GM18498 (cell line): ENCODE results near the gene ZNF646.
A peak's percentile ranks its signal among the peaks of the same experiment; 100 is the strongest.

ENCODE experiments used
- ATAC-seq: cut with Tn5 transposase; IDR thresholded peaks from one replicate; pipeline ENCODE4 v1.9.1; 2021; ENCODE audit warnings: mild to moderate bottlenecking, moderate library complexity; ENCODE audit not compliant: unreplicated experiment

Gene ZNF646

DNA sequence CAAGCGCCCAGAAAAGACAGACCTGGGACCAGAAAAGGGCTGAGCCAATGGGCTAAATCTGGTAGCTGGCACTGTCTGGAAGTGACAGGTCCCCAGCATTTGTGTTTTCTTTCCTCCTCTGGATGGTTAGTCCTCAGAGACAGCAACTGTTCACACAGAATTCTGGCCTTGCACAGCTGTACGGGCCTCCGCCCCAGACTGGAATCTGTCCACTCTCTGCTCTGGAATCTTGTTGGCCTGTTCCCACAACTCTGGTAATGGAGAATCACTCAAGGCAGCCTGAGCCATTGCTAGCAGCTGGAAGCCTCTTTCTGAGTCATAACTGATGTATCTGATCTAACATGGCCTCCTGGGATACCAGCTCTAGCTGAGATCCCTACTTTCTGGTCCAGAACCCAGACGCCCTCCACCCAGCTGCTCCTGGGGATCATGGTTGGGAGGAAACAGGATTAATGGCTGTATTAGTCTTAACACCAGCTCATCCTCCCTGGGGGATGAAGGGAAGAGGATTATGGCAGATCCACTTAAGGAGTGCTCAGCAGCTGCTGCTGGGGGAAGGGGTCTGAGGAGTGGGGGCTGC, 9.2 kb upstream of the ZNF646 start:
- ATAC-seq = no peak

DNA sequence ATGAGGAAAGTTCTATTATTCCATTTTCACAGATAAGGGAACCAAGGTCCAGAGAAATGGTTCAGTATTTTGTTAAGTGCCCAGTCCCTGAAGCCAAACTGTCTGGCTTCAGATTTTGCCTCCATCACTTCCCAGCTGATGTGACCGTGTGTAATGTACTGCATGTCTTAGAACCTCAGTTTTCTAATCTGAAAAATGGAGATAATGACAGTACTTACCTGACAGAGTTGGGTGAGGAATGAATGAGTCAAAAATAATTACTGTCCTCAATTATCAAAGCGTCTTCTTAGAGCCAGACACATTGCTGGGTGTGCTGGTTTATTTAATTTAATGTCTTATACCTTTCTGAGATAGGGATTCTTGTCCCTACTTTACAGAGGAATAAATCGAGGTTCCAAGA, 6.9 kb upstream of the ZNF646 start:
- no peak for ATAC-seq

DNA sequence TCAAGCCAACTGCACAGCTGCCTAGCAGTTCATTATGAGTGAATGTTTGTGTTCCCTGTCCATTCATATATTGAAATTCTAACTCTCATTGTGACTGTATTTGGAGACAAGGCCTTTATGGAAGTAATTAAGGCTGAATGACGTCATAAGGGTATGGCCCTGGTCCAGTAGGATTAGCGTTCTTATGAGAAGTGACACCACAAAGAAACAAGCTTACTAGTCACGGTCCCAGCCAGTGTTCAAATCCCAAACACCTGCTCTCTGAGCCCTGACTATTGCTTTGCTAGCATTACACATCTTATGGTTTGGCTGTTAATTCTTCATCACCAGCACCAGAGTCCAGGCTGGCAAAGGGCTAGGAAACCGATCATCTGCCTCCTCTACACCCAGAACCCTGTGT, 2.4 kb upstream of the ZNF646 start:
- no peak for ATAC-seq

DNA sequence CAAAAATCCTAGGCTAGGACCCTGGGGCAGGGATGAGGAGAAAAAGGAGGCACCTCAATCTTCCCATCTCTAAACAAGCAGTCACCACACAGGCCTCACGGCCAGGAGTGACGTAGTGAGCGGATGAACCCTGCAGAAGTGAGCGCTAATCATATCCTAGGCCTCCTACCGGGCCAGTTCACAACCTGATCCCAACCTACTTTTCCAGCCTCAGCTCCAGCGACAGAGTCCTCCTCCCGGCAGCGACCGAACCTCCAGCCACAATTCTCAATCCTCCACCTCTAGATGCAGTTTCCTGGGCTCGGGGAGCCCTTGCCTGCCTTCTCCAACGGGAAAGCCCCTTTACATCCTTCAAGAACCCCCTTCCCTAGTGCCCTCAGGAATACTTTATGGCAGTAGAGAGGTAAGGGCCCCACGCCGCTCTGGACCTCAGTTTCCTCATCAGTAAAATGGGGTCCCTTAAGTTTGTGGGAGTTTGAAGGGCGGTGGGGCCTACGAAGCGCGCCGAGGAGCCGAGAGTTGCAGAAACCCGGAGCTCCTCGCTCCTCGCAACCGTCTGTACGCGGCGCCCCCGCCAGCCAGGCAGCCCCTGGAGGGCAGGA, 1.6 kb upstream of the ZNF646 start:
- peak; percentile 4 for ATAC-seq

DNA sequence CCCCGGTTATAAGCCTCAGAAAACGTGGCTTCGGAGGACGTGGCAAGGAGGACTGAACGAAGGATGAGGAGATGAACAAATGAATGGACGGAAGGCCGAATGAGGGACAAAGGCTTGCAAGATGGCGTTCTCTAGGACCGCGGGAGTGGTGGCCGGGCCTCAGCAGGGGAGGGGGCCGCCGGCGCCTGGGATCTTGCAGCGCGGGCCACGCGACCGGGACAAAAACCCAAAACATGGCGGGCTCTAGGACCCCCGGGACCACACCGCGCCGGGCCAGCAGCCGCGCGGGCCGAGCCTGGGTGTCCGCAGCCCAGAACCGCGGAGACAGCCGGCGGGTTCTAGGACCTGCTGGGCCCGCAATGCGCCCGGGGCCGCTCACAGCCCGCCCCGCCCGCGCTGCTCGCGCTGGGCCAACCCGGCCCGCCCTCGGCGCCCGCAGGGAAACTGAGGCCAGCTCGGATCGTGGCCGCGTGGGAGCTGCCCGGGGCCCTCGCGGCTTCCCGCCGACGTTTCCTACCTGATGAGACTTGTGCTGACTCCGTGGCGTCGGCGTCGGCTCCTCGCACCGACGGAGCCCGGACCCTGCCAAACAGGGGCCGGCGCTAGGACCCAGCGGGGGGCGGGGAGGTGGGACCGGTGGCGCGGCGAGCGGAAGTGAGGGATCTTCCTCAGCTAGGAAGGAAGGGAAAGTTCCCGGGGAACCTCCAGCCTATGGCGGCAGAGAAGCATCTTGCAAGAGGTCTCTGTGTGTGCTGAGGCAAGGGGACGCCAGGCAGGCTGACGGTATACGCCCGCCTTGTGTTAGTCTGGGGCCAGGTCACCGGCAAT, 866 bp upstream of the ZNF646 start:
- ATAC-seq = peak; percentile 55

DNA sequence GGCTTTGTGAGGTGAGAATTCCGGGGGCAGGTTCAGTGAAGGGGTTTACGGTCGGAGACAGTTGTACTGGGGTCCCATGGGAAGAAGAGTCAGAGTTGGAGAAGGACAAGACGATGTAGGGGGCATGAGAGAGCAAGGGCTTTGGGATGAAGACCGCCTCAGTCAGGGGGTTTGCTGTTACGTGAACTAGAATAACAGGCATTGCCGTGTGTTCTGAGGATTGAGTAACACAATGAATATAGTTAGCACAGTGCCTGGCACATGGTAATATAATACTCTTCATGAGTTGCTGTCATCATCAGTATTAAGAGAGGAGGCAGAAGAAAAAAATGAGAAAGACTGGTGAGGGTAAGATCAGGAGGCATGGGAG, 577 bp downstream of the ZNF646 start:
- no peak for ATAC-seq

DNA sequence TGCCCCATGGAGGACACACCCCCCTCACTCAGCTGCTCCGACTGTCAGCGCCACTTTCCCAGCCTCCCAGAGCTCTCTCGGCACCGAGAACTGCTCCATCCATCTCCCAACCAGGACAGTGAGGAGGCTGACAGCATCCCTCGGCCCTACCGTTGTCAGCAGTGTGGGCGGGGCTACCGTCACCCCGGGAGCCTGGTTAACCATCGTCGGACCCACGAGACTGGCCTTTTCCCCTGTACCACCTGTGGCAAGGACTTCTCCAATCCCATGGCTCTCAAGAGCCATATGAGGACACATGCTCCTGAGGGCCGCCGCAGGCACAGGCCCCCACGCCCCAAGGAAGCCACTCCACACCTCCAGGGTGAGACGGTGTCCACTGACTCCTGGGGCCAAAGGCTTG, 2.1 kb downstream of the ZNF646 start:
- ATAC-seq = no peak

DNA sequence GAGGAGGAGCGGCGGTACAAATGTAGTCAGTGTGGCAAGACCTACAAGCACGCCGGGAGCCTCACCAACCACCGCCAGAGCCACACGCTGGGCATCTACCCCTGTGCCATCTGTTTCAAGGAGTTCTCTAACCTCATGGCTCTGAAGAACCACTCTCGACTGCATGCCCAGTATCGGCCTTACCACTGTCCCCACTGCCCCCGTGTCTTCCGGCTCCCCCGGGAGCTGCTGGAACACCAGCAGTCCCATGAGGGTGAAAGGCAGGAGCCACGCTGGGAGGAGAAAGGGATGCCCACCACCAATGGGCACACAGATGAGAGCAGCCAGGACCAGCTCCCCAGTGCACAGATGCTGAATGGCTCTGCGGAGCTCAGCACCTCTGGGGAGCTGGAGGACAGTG, 2.8 kb downstream of the ZNF646 start:
- ATAC-seq = no peak

DNA sequence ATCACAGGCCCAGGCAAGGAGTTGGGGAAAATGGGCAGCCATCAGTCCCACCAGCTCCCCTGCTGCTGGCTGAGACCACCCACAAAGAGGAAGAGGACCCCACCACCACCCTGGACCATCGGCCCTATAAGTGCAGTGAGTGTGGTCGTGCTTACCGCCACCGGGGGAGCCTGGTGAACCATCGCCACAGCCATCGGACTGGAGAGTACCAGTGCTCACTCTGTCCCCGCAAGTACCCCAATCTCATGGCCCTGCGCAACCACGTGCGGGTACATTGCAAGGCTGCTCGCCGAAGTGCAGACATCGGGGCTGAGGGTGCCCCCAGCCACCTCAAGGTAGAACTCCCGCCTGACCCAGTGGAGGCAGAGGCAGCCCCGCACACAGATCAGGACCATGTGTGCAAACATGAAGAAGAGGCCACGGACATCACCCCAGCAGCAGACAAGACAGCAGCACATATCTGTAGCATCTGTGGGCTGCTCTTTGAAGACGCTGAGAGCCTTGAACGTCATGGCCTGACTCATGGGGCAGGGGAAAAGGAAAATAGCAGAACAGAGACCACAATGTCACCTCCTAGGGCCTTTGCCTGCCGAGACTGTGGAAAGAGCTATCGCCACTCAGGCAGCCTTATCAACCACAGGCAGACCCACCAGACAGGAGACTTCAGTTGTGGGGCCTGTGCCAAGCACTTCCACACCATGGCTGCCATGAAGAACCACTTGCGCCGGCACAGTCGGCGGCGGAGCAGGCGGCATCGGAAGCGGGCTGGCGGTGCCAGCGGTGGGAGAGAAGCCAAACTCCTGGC, 3.6 kb downstream of the ZNF646 start:
- no peak for ATAC-seq

DNA sequence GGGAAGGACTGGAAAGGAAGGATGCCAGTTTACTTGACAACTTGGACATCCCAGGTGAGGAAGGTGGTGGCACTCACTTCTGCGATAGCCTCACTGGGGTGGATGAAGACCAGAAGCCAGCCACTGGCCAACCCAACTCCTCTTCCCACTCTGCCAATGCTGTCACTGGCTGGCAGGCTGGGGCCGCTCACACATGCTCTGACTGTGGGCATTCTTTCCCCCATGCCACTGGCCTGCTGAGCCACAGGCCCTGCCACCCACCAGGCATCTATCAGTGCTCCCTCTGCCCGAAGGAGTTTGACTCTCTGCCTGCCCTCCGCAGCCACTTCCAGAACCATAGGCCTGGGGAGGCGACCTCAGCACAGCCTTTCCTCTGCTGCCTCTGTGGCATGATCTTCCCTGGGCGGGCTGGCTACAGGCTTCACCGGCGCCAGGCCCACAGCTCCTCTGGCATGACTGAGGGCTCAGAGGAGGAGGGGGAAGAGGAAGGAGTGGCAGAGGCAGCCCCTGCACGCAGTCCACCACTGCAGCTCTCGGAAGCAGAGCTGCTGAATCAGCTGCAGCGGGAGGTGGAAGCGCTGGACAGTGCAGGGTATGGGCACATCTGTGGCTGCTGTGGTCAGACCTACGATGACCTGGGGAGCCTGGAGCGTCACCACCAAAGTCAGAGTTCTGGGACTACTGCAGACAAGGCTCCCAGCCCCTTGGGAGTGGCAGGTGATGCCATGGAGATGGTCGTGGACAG, 4.5 kb downstream of the ZNF646 start:
- ATAC-seq = no peak

DNA sequence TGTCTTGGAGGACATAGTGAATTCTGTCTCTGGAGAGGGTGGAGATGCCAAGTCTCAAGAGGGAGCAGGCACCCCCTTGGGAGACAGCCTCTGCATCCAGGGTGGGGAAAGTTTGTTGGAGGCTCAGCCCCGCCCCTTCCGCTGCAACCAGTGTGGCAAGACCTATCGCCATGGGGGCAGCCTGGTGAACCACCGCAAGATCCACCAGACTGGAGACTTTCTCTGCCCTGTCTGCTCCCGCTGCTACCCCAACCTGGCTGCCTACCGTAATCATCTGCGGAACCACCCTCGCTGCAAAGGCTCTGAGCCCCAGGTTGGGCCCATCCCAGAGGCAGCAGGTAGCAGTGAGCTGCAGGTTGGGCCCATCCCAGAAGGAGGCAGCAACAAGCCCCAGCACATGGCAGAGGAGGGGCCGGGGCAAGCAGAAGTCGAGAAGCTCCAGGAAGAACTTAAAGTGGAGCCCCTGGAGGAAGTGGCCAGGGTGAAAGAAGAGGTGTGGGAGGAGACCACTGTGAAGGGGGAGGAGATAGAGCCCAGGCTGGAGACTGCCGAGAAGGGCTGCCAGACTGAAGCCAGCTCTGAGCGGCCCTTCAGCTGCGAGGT, 5.2 kb downstream of the ZNF646 start:
- no peak for ATAC-seq

DNA sequence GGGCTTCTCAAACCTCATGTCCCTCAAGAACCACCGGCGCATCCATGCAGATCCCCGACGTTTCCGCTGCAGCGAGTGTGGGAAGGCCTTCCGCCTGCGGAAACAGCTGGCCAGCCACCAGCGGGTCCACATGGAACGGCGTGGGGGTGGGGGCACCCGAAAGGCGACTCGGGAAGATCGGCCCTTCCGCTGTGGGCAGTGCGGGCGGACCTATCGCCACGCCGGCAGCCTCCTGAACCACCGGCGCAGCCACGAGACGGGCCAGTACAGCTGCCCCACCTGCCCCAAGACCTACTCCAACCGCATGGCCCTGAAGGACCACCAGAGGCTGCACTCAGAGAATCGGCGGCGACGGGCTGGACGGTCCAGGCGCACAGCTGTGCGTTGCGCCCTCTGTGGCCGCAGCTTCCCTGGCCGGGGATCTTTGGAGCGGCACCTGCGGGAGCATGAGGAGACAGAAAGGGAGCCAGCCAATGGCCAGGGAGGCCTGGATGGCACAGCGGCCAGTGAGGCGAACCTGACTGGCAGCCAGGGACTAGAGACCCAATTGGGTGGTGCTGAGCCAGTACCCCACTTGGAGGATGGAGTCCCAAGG, 5.9 kb downstream of the ZNF646 start:
- no peak for ATAC-seq

DNA sequence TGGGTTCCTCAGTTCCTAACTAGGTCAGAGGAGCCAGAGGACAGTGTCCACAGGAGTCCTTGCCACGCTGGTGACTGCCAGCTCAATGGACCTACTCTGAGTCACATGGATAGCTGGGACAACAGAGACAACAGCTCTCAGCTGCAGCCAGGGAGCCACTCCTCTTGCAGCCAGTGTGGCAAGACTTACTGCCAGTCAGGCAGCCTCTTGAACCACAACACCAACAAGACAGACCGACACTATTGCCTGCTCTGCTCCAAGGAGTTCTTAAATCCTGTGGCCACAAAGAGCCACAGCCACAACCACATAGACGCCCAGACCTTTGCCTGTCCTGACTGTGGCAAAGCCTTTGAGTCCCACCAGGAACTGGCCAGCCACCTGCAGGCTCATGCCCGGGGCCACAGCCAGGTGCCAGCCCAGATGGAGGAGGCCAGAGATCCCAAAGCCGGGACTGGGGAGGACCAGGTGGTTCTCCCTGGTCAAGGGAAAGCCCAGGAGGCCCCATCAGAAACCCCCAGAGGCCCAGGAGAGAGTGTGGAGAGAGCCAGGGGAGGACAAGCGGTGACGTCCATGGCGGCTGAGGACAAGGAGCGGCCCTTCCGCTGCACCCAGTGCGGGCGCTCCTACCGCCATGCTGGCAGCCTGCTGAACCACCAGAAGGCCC, 6.7 kb downstream of the ZNF646 start:
- ATAC-seq = no peak

DNA sequence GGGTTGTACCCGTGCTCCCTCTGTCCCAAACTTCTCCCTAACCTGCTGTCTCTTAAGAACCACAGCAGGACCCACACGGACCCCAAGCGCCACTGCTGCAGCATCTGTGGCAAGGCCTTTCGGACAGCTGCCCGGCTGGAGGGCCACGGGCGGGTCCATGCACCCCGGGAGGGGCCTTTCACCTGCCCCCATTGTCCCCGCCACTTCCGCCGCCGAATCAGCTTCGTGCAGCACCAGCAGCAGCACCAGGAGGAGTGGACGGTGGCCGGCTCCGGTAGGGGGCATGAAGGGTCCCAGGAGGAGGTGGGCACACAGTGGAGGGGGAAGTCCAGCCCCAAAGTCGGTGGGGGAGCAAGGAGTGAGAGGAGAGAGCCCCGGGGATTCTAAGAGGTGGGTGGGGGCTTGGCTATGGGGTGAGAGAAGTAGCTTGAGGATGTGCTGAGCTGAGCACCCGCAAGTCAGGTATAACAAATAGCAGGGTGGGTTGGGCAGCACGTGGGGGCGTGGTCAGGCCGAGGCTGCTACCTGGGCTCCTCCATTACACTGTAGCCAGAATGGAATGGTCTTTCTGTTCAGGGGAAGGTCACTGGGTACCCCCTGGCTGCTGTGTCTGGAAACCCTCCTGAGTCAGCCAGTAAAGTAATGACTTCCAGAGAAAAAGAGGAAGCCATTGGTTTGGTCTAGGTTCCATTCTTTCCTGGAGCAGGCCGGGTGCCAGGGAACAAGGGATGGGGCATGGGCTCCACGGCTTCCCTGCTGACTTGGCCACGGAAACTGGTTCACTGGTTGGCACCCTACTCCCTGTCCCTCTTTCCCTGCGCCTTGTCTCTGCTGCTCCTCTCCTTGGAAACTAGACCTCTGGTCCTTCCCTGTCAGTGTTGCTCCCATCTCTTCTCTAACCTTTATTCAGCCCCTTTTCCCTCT, 7.5 kb downstream of the ZNF646 start:
- ATAC-seq = no peak

DNA sequence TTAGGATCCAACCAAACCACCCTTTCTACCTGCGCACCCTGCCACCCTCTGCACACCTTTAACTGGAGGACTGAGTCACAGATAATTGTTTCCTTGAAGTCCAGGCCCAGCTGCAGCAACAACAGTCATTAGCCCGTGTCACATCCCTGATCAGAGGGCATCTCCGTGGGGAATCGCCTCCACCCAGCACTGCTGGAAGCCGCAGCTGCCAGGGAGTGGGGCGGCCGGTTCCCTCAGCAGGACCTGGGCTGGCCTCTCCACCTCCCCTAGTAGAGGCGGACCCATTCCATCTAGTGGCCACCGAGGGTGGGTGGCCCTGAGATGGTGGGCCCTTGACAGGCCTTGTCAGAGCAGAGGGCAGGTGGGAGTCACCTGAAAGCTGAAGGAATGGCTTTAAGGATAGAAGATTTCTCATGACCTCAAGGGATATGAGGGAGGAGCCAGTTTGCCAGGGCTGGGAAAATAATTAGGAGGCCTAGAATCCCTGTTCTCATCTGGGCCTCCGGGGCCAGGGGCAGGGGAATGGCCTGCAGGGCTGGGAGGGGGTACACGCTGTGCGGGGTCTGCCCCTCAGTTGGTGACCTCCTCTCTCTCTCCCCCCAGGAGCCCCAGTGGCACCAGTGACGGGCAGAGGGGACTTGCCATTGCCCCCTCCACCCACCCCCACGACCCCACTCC, 8.3 kb downstream of the ZNF646 start:
- ATAC-seq = no peak

DNA sequence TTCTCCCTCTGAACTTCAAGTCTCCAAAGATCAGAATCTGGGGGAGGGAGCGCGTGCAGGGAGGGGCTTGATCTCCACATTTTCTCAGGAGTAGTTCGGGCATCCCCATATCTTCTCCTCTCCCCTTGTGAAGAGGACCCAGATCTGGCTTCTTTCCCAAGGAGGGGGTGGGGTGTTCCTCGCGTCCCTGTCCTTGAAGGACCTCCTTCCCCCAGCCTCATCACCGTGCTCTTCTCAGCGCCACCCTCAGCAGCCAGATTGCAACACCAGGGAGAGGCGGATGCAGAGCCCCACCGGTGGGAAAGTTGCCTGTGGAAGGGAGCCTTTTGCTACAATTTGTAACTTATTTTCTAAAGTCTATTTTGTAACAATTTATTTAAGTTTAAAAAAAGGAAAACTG, 8.9 kb downstream of the ZNF646 start:
- no peak for ATAC-seq

DNA sequence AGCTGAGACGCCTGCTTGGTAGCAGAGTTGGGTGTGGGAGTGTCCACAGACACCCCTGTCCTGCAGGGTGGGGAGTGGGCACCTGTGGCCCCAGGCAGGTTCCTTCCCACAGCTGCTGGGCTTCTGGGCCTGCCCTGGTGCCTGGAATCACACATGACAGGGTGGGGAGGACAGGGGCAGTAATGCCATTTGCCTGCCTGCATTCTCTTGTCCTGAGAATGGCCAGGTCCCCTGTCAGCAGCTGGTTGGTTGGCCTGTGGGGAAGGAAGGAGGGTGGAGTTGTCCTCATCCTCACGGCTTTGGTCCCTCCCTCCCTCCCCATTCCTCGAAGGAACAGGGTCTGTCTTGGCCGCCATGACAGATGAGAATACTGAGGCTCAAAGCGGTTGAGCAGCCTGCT, 9.3 kb downstream of the ZNF646 start:
- no peak for ATAC-seq

DNA sequence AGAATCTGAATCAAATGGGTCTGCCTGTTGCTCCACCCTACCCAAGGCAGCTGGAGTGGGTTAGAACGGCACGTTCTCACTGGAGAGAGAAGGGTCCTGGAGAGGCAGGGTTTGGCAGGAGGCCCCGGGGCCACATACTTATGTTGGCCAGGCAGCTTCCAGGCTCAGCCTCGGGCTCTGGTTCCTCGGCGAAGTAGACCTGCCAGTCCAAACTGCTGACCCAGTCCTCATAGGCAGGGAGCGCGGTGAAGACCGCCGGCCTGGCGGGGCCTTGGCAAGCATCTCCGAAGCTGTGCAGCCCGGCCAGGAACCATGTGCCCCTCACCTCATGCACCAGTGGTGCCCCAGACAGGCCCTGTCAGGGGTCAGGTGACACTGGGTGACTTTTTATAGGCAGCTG, 9.8 kb downstream of the ZNF646 start:
- no peak for ATAC-seq
